GM18867 (cell line): ENCODE data around the gene CHCHD3.

ENCODE experiments used
- ATAC-seq: cut with Tn5 transposase; IDR thresholded peaks from one replicate; pipeline ENCODE4 v1.9.1; 2021; ENCODE audit warnings: mild to moderate bottlenecking, moderate library complexity; ENCODE audit not compliant: unreplicated experiment

Gene CHCHD3

GRCh38 chr7:133081599-133082389 lies at the start of gene CHCHD3:
Gene CHCHD3 (minus strand): TSS chr7:133082090. CDS start chr7:133081937, 153 bp downstream.
- peak; percentile 99 for ATAC-seq

DNA sequence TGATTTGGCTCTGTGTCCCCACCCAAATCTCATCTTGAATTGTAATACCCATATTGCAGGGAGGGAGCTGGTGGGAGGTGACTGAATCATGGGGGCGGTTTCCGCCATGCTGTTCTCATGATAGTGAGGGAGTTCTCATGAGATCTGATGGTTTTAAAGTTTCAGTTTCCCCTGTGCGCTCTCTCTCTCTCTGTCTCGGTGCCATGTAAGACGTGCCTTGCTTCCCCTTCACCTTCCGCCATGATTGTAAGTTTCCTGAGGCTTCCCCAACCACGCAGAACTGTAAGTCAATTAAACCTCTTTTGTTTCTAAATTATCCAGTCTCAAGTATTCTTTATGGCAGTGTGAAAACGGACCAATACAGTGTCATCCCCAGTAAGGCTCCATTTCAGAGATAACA lies 48.3 kb upstream of the CHCHD3 start:
- ATAC-seq = no peak

DNA sequence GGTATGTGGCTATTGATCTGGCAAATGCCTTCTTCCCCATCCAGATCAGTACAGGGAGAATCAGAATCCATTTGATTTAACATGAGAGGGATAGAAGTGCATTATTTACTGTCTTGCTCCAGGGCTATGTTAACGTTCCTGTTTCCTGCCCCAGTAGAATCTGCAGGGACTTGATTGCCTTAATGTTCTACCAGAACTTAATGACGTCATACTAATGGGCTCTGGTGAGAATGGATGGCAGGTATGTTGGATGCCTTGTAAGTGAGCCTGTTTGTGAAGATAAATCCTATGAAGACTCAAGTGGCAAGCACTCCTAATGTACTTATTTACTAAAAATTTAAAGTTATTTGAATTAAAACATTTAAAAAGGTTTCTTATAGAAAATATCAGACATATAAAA lies 44.5 kb upstream of the CHCHD3 start:
- no peak for ATAC-seq

DNA sequence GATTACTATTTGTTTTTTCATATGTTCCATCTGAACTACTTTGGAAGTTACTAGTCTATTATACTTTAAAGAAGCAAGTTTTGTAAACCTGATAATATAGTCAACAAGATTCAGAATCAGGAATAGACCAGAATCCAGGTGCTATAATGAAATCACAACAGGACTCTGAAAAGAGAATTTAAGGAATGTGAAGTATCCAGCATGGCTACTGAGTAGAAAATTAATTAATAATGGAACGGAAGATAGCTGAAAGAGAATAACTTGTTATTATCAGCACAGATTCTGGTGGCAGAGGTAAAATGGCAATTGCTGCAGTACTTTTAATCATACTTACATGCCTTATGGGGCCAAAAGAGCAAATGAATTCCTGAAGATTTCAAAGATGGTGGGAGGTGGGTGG lies 43.1 kb upstream of the CHCHD3 start:
- no peak for ATAC-seq

GRCh38 chr7:133121175-133121844 lies 39.4 kb upstream of the CHCHD3 start:
- ATAC-seq = no peak

DNA sequence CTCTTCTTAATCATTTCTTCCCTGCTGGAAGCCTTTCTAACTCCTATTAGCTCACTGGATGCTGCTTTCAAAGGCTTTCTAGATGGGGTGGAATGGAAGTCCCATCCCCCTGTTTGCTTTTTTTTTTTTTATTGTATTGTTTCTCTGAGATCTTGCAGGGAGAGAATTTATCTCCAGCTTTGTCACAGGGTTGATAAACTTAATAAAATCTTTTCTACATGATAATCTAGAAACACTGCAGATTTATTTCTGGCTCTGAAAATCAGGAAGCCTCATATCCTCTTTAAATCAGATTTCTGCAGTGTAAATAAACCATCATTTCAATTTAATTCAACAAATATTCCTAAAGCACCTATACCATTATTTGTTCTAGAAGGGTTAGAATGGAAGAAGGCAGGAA lies 37.2 kb upstream of the CHCHD3 start:
- ATAC-seq = no peak

GRCh38 chr7:133118261-133118660 lies 36.4 kb upstream of the CHCHD3 start:
- no peak for ATAC-seq

GRCh38 chr7:133117452-133117851 lies 35.6 kb upstream of the CHCHD3 start:
- no peak for ATAC-seq

DNA sequence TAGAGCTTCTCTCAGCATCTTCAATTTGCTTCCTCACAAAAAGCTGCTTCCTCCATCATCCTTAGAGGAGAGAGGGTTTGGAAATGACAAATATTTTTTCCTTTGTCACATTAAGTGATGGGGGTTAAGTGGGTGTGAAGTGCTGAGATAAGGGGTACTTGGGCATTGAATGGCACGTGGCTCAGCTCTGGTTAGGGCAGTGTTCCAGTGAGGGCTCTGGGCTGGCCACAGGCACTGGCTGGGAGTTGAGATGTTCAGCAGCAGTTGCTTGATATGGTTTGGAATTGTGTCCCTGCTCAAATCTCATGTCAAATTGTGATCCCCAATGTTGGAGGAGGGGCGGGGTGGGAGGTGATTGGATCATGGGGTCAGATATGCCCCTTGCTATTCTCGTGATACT lies 33.7 kb upstream of the CHCHD3 start:
- no peak for ATAC-seq

DNA sequence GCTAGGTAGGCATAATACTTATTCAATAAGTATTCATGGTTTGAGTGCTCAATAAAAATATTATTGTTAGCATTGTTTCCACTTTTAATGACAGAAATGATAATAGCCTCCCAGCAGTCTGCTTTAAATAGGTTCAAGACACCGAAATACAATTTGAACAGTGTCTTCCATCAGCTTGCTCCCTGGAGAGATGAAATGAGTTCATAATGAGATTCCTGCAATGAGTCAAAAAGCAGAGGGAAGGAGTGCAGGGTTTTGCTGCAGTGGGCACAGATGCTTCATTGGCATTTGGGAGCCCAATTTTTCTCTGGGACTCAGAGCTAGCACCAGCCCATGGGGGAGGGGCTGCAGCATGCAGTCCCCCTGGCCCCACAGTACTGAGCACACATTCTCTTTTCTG lies 32.6 kb upstream of the CHCHD3 start:
- no peak for ATAC-seq

- no peak for ATAC-seq
These were observed 31.1 kb upstream of the CHCHD3 start for GRCh38 chr7:133112976-133113375.

DNA sequence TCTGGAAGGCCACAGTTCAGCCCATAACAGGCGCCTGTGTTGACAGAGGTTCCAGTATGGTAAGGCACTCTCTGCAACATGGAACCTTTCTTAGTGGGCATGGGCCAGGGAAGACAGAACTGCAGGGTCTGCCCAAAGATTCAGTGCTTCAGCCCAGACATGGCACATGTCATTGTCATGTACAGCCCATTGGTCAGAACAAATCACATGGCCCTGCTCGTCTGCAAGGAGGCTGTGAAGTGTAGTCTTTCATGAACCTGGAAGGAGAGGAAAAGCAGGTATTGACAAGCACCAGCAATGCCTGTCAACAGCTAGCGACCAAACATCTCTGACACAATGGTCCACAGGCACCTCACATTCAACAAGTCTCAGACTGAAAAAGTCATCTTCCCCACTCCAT lies 30.4 kb upstream of the CHCHD3 start:
- no peak for ATAC-seq

- no peak for ATAC-seq
These were observed 28.4 kb upstream of the CHCHD3 start for GRCh38 chr7:133110312-133110711.

DNA sequence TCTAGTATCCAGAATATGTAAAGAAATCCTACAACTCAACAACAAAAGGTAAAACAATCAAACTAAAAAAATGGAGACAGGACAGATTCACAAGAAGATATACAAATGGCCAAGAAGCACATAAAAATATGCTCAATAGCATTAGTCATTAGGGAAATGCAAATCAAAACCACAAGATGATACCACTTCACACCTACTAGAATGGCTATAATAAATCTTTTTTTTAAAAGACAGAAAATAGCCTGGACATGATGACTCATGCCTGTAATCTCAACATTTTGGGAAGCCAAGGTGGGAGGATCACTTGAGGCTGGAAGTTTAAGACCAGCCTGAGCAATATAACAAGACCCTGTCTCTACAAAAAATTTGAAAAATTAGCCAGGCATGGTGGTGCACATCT lies 27.9 kb upstream of the CHCHD3 start:
- ATAC-seq = no peak

GRCh38 chr7:133108023-133108422 lies 26.1 kb upstream of the CHCHD3 start:
- ATAC-seq = no peak

DNA sequence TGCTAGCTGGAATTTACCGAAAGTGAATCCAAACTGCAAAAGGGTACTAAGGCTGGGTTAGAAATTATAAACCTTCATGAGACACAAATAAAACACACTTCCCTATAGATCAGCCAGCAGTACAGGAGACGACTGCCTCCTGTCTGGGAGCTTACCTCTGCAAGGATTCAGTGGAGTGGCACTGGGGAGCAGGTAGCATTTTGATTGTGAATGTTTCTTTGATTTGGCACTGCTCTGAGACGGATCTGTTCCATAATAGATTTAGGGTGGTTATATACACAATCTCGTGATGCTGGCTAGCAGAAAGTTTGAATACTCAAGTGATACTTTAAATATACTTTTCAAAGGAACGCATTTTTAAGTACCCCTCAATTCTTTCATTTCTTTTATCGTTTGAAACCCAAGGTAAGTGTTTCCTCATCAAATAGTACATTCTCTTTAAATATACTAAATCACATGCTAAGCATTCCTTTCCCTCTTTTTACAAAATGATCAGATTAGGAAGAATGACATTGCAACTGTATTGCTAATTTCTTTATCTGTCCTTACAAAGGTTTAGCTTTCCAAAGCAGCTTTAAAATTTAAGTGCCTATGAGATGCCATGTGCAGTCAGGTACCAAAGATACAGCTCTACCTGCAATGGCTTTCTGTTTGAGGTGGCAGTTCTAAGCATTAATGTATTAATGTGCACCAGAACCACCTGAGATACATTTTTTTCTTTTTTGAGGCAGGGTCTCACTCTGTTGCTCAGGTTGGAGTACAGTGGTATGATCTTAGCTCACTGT lies 20.6 kb upstream of the CHCHD3 start:
- no peak for ATAC-seq

- no peak for ATAC-seq
These were observed 17.9 kb upstream of the CHCHD3 start for GRCh38 chr7:133099633-133100286.

DNA sequence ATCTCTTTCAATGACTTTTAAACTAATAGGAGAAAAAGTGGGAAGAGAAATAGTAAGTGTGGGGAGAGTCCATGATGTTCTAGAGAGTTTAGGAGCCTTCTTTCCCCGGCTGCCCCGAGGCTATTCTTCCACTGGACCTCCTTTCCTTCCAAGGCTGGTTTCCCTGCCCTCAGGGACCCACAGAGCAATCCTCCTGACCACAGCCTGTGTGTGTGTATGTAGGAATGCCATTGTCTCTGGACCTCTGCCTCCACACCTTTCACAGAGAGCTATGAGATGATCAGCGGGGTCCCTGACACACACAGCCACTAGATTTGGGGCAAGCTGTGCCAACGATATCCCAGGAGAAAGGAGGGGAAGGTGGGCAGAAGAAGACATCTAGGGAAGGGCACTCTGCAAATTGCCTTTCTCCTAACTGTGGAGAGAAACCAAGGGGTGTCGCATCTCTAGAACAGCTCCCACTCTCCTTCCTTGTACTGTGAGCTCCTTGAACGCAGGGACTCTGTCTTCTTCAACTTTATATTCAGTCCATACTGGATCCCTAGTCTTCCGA lies 13.3 kb upstream of the CHCHD3 start:
- ATAC-seq = no peak

GRCh38 chr7:133091943-133092464 lies 10.1 kb upstream of the CHCHD3 start:
- ATAC-seq = no peak

DNA sequence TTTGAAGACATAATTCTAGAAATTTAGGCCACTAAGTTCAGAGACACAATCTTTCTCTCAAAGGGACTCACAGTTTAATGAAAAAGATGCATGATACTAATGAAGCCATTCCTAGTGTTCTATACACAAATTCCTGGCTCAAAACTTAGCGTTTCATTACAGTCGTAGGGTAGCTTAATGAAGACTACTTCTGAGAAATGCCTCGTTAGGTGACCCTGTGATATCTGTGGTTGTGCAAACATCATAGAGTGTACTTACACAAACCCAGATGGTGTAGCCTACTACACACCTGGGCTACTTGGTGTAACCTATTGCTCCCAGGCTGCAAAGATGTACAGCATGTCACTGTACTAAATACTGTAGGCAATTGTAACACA lies 488 bp upstream of the CHCHD3 start:
- ATAC-seq = no peak

- no peak for ATAC-seq
These were observed 731 bp downstream of the CHCHD3 start for GRCh38 chr7:133081119-133081598.
